Thoracic aorta (tissue), 2 donors: Measurements from ENCODE around the gene EFEMP1. TPM values are rescaled to one million over a fixed set of nuclear protein-coding genes. Genes with fewer than 3 reads are reported as not detected.

Experiments
- ATAC-seq: fragments of 150-250 bp; one replicate; pipeline ENCODE4 v1.8.0; 2017; ENCODE audit warnings: low read depth; ENCODE audit not compliant: insufficient number of reproducible peaks, low FRiP score
- DNase-seq: peaks from one replicate; pipeline ENCODE4 v3.0.0-alpha.2; 2020; ENCODE audit warnings: low spot score
- H3K27ac ChIP-seq, 2 donors: fragments of 200-600 bp; sonication (generic); 1 replicate in 1 of 2; 2 replicates in 1 of 2; pipeline ENCODE4 v1.5.1; 2016; ENCODE audit warnings: mild to moderate bottlenecking in 2 of 2, moderate library complexity in 2 of 2
- H3K27me3 ChIP-seq: fragments of 200-600 bp; sonication (generic); replicated peaks from 2 replicates; pipeline ENCODE4 v1.6.0; 2016; ENCODE audit warnings: mild to moderate bottlenecking; ENCODE audit not compliant: insufficient read depth
- H3K36me3 ChIP-seq: fragments of 200-600 bp; sonication (generic); one replicate; pipeline ENCODE4 v1.5.1; 2016
- H3K4me1 ChIP-seq, 2 donors: fragments of 200-600 bp; sonication (generic); 1 replicate in 1 of 2; 2 replicates in 1 of 2; pipeline versions ENCODE4 v1.5.1 to v1.6.0; 2016; ENCODE audit warnings: low read depth in 2 of 2, mild to moderate bottlenecking in 1 of 2; ENCODE audit not compliant: control insufficient read depth in 1 of 2
- H3K4me3 ChIP-seq: fragments of 200-600 bp; sonication (generic); 2 replicates; pipeline ENCODE4 v1.5.1; 2016; ENCODE audit warnings: mild to moderate bottlenecking
- H3K9me3 ChIP-seq: fragments of 200-600 bp; sonication (generic); 2 replicates; pipeline ENCODE4 v1.5.1; 2016
- CTCF ChIP-seq: fragments of 200-600 bp; sonication (generic); IDR thresholded peaks from one replicate; pipeline ENCODE4 v1.5.1; 2019; ENCODE audit warnings: antibody characterized with exemption
- total RNA-seq, 2 donors: library from RNA; depleted of rRNA; stranded (reverse); fragments of >200 nt; gene quantifications; one replicate each; pipeline versions ENCODE4 v1.1.0 to v1.2.3, GENCODE V29; 2016

Gene EFEMP1
- total RNA-seq, 2 donors from 2014 or later: 1,782 to 2,754 TPM

GRCh38 chr2:55926974-55927373 lies 3.4 kb upstream of the EFEMP1 start:
- H3K4me1 ChIP-seq: peaks cover 3 to 4% of the 10 kb centered on the region in 2 donors
- TF ChIP-seq CTCF: no peak
- H3K27ac ChIP-seq: no peak overlapping the region
- H3K4me3 ChIP-seq: no peak overlapping the region
- no peaks in the 10 kb centered on the region for H3K27me3 ChIP-seq
- no peaks in the 10 kb centered on the region for H3K36me3 ChIP-seq
- H3K9me3 ChIP-seq: no peaks in the 10 kb centered on the region
- no peak for DNase-seq
- no peak for ATAC-seq

GRCh38 chr2:55926246-55926645 lies 2.7 kb upstream of the EFEMP1 start:
- no peaks in the 10 kb centered on the region for H3K27me3 ChIP-seq
- DNase-seq (no peak), ATAC-seq (no peak)
- no peak for TF ChIP-seq CTCF
- no peak overlapping the region for H3K4me3 ChIP-seq
- no peak overlapping the region for H3K27ac ChIP-seq
- H3K36me3 ChIP-seq: no peaks in the 10 kb centered on the region
- H3K4me1 ChIP-seq: peaks cover 3 to 12% of the 10 kb centered on the region in 2 donors
- H3K9me3 ChIP-seq: no peaks in the 10 kb centered on the region

- ATAC-seq (no peak), DNase-seq (no peak)
- no peaks in the 10 kb centered on the region for H3K9me3 ChIP-seq
- no peaks in the 10 kb centered on the region for H3K27me3 ChIP-seq
- H3K27ac ChIP-seq: peak overlapping the region; percentile 93 to 94
- peaks cover 13 to 34% of the 10 kb centered on the region in 2 donors for H3K4me1 ChIP-seq
- no peak for TF ChIP-seq CTCF
- H3K36me3 ChIP-seq: no peaks in the 10 kb centered on the region
- H3K4me3 ChIP-seq: peak overlapping the region; percentile 98
Observed at GRCh38 chr2:55923982-55924321, 370 bp upstream of the EFEMP1 start.

GRCh38 chr2:55922291-55922907 lies 1.2 kb downstream of the EFEMP1 start:
- H3K9me3 ChIP-seq: no peaks in the 10 kb centered on the region
- ATAC-seq (no peak), DNase-seq (no peak)
- no peak for TF ChIP-seq CTCF
- peaks cover 13 to 50% of the 10 kb centered on the region in 2 donors for H3K4me1 ChIP-seq
- H3K36me3 ChIP-seq: peaks cover 4% of the 10 kb centered on the region
- H3K27me3 ChIP-seq: no peaks in the 10 kb centered on the region
- peak overlapping the region; percentile 93 to 94 for H3K27ac ChIP-seq
- H3K4me3 ChIP-seq: peak overlapping the region; percentile 98

- ATAC-seq (no peak), DNase-seq (no peak)
- Histone ChIP-seq H3K27ac (peak overlapping the region; percentile 19 to 94), H3K9me3 (no peaks in the 10 kb centered on the region), H3K4me1 (peaks cover 22 to 74% of the 10 kb centered on the region in 2 donors), H3K36me3 (peaks cover 8% of the 10 kb centered on the region), H3K4me3 (peak overlapping the region; percentile 98), H3K27me3 (no peaks in the 10 kb centered on the region)
- TF ChIP-seq CTCF: no peak
Observed at GRCh38 chr2:55919574-55919973, 4.0 kb downstream of the EFEMP1 start.
